ENCODE measurements around the gene CHAT.

DNA sequence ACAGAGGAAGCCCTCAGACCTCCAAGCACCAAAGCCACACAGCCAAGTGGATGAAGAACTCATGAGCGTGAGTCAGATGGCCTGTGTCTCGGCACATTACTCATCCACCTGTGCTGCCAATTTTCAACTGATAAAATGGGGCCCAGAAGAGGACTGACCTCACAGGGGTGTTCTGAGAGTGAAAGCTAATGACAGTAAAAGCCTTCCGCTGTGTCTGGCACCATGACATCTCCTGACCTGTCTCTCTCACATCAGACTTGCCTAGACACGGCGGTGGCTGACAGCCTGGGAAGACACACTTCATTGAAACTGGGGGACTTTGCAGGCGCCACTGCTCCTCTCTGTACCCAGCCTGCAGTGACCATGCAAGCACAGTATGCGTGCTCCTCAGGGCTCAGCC is 12.0 kb upstream of the CHAT start:
- TF ChIP-seq, protein P1, sequence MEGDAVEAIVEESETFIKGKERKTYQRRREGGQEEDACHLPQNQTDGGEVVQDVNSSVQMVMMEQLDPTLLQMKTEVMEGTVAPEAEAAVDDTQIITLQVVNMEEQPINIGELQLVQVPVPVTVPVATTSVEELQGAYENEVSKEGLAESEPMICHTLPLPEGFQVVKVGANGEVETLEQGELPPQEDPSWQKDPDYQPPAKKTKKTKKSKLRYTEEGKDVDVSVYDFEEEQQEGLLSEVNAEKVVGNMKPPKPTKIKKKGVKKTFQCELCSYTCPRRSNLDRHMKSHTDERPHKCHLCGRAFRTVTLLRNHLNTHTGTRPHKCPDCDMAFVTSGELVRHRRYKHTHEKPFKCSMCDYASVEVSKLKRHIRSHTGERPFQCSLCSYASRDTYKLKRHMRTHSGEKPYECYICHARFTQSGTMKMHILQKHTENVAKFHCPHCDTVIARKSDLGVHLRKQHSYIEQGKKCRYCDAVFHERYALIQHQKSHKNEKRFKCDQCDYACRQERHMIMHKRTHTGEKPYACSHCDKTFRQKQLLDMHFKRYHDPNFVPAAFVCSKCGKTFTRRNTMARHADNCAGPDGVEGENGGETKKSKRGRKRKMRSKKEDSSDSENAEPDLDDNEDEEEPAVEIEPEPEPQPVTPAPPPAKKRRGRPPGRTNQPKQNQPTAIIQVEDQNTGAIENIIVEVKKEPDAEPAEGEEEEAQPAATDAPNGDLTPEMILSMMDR (IDR thresholded peaks at IDR 0.05): no peak
- no peak for TF ChIP-seq POLR2A (IDR thresholded peaks at IDR 0.05)
- no peak for TF ChIP-seq POLR2AphosphoS5 (IDR thresholded peaks at IDR 0.05)
